WTC11 (cell line): ENCODE data around the gene GGACT. TPM values are rescaled to one million over a fixed set of nuclear protein-coding genes. Genes with fewer than 3 reads are reported as not detected.

ENCODE experiments used
- ATAC-seq: fragments of 200-7000 bp; cut with Tn5 transposase; 2 replicates; pipeline ENCODE4 v1.10.0; 2021; ENCODE audit warnings: mild to moderate bottlenecking, moderate library complexity
- CTCF ChIA-PET: fragments of 300-600 bp; sonication (Branson Sonifier 250); formaldehyde crosslinking; loops from one replicate; lab custom pipeline; 2021; ENCODE audit warnings: antibody characterized with exemption; lab: Charles Lee
- POLR2A ChIA-PET: fragments of 350-600 bp; sonication (Branson Sonifier 250); formaldehyde crosslinking; loops from one replicate; lab custom pipeline; 2021; ENCODE audit warnings: antibody characterized with exemption; lab: Charles Lee
- DNase-seq: peaks from one replicate; pipeline ENCODE4 v3.0.0; 2021; ENCODE audit warnings: low spot score
- H3K27ac Mint-ChIP-seq: 2 replicates; pipeline ENCODE4 v1.8.0; 2021; ENCODE audit warnings: mixed read lengths
- H3K27me3 Mint-ChIP-seq: 2 replicates; pipeline ENCODE4 v1.8.0; 2021; ENCODE audit warnings: low read depth, mild to moderate bottlenecking, moderate library complexity, mixed read lengths
- H3K36me3 Mint-ChIP-seq: 2 replicates; pipeline ENCODE4 v1.8.0; 2021; ENCODE audit warnings: mixed read lengths
- H3K4me1 Mint-ChIP-seq: 2 replicates; pipeline ENCODE4 v1.8.0; 2022; ENCODE audit warnings: mixed read lengths
- H3K4me3 Mint-ChIP-seq: 2 replicates; pipeline ENCODE4 v1.8.0; 2021; ENCODE audit warnings: mild to moderate bottlenecking, moderate library complexity, mixed read lengths
- H3K9me3 Mint-ChIP-seq: 2 replicates; pipeline ENCODE4 v1.8.0; 2021; ENCODE audit warnings: mixed read lengths
- FOXJ3 ChIP-seq: sonication (generic); formaldehyde crosslinking; IDR thresholded peaks from 2 replicates; pipeline ENCODE4 v1.9.0; 2021; ENCODE audit warnings: missing genetic modification reagents, mild to moderate bottlenecking, borderline replicate concordance
- GABPB1 ChIP-seq: sonication (generic); formaldehyde crosslinking; IDR thresholded peaks from 2 replicates; pipeline ENCODE4 v1.8.1; 2023; ENCODE audit warnings: mild to moderate bottlenecking, missing genetic modification reagents
- GTF2I ChIP-seq: fragments of 250-450 bp; sonication (Bioruptor Pico); conservative IDR thresholded peaks from 2 replicates; pipeline ENCODE4 v1.4.0; 2021; ENCODE audit warnings: mild to moderate bottlenecking
- IRF2 ChIP-seq: sonication (generic); formaldehyde crosslinking; IDR thresholded peaks from 2 replicates; pipeline ENCODE4 v1.8.0; 2022; ENCODE audit warnings: low read depth, missing genetic modification reagents, borderline replicate concordance
- JAZF1 ChIP-seq: fragments of 250-450 bp; sonication (Bioruptor Pico); IDR thresholded peaks from 2 replicates; pipeline ENCODE4 v1.9.0; 2021; ENCODE audit warnings: moderate library complexity, mild to moderate bottlenecking, inconsistent platforms
- NR1H2 ChIP-seq: sonication (generic); formaldehyde crosslinking; IDR thresholded peaks from 2 replicates; pipeline ENCODE4 v1.9.0; 2021; ENCODE audit warnings: mild to moderate bottlenecking, moderate library complexity, missing genetic modification reagents
- SOX15 ChIP-seq: fragments of 250-450 bp; sonication (Bioruptor Pico); IDR thresholded peaks from 2 replicates; pipeline ENCODE4 v1.9.0; 2021; ENCODE audit warnings: mild to moderate bottlenecking
- TEAD4 ChIP-seq: sonication (generic); formaldehyde crosslinking; IDR thresholded peaks from 2 replicates; pipeline ENCODE4 v1.8.0; 2022; ENCODE audit warnings: mild to moderate bottlenecking, missing genetic modification reagents
- ZNF138 ChIP-seq: sonication (generic); formaldehyde crosslinking; conservative IDR thresholded peaks from 2 replicates; pipeline ENCODE4 v1.8.1; 2022; ENCODE audit warnings: mild to moderate bottlenecking, moderate library complexity, missing genetic modification reagents
- ZNF396 ChIP-seq: fragments of 250-450 bp; sonication (Bioruptor Pico); IDR thresholded peaks from 2 replicates; pipeline ENCODE4 v1.8.0; 2021; ENCODE audit warnings: mild to moderate bottlenecking, moderate library complexity, borderline replicate concordance
- ZNF423 ChIP-seq: fragments of 250-450 bp; sonication (Bioruptor Pico); IDR thresholded peaks from 2 replicates; pipeline ENCODE4 v2.1.2; 2022; ENCODE audit warnings: mild to moderate bottlenecking, moderate library complexity
- total RNA-seq: library from RNA; stranded (reverse); gene quantifications from 3 replicates; pipeline ENCODE4 v1.2.3, GENCODE V29; 2021
- TF ChIP-seq, protein P1 (sequence below): sonication (generic); formaldehyde crosslinking; IDR thresholded peaks from 2 replicates; pipeline ENCODE4 v1.8.0; 2023; ENCODE audit warnings: missing genetic modification reagents
- TF ChIP-seq, protein P2 (sequence below): fragments of 250-450 bp; sonication (Bioruptor Pico); IDR thresholded peaks from 2 replicates; pipeline ENCODE4 v2.1.2; 2022; ENCODE audit warnings: mild to moderate bottlenecking, moderate library complexity
- TF ChIP-seq, protein P3 (sequence below): fragments of 200-600 bp; IDR thresholded peaks from 2 replicates; pipeline ENCODE4 v1.8.0; 2022; ENCODE audit warnings: antibody characterized with exemption
- TF ChIP-seq, protein P4 (sequence below): sonication (generic); formaldehyde crosslinking; IDR thresholded peaks from 2 replicates; pipeline ENCODE4 v1.8.1; 2022; ENCODE audit warnings: low read depth, missing genetic modification reagents, borderline replicate concordance
- TF ChIP-seq, protein P5 (sequence below): sonication (generic); formaldehyde crosslinking; IDR thresholded peaks from 2 replicates; pipeline ENCODE4 v1.8.0; 2022; ENCODE audit warnings: missing genetic modification reagents
- TF ChIP-seq, protein P6 (sequence below): fragments of 250-450 bp; sonication (Bioruptor Pico); IDR thresholded peaks from 2 replicates; pipeline ENCODE4 v1.9.0; 2021; ENCODE audit warnings: moderate library complexity, mild to moderate bottlenecking, inconsistent platforms, borderline replicate concordance

Gene GGACT
- total RNA-seq, 1 experiment from 2014 or later = 2.4 TPM

DNA sequence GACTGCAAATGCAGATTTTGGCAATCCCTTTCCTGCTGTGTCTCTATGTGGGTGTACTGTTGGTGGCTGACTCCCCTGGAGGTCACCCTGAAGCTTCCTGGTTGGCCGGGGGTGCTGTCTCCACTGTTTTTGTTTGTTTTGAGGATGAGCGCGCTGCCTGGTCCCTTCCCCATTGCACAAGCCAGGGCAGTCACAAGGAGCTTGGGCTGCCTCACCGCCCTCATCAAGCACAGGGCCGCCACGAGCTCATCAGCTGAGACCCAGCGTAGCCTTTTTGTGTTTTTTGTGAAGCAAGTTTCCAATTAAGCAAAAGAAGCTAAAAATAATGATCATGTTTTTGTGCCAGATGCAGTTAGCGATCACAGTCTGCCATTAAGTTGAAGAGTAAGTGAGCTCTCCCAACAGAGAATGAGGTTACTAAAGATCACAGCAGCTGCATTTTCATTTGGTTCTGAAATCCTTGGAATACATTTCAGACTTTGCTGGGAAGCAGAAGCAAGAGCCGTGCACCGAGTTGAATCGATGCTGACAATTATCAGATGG, 57.8 kb downstream of the GGACT start:
- POLR2A ChIA-PET = no interaction called here
- ATAC-seq = peak; percentile 11; the same call in 1 of the 2 replicates
- H3K4me3 Mint-ChIP-seq = no peak overlapping the region
- CTCF ChIA-PET = interaction anchor here (0.5 to 1.9 kb wide), 6 partner anchors 12 to 875 kb away, joined by 3 to 9 read pairs (median 4); no protein-coding TSS in a partner anchor
- DNase-seq = no peak
- no peak overlapping the region for H3K27ac Mint-ChIP-seq
- H3K27me3 Mint-ChIP-seq = no peaks in the 10 kb centered on the region
- TF ChIP-seq, protein P1, sequence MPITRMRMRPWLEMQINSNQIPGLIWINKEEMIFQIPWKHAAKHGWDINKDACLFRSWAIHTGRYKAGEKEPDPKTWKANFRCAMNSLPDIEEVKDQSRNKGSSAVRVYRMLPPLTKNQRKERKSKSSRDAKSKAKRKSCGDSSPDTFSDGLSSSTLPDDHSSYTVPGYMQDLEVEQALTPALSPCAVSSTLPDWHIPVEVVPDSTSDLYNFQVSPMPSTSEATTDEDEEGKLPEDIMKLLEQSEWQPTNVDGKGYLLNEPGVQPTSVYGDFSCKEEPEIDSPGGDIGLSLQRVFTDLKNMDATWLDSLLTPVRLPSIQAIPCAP (CRISPR knock-in tag) = no peak
- no peak for TF ChIP-seq JAZF1 (CRISPR knock-in tag)
- TF ChIP-seq, protein P2, sequence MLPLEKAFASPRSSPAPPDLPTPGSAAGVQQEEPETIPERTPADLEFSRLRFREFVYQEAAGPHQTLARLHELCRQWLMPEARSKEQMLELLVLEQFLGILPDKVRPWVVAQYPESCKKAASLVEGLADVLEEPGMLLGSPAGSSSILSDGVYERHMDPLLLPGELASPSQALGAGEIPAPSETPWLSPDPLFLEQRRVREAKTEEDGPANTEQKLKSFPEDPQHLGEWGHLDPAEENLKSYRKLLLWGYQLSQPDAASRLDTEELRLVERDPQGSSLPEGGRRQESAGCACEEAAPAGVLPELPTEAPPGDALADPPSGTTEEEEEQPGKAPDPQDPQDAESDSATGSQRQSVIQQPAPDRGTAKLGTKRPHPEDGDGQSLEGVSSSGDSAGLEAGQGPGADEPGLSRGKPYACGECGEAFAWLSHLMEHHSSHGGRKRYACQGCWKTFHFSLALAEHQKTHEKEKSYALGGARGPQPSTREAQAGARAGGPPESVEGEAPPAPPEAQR = no peak
- peak; percentile 96 for TF ChIP-seq ZNF423 (CRISPR knock-in tag)
- no peak for TF ChIP-seq ZNF138 (CRISPR knock-in tag)
- TF ChIP-seq, all 79 proteins: peak for 1
- H3K4me1 Mint-ChIP-seq = peaks cover 38% of the 10 kb centered on the region
- no peaks in the 10 kb centered on the region for H3K9me3 Mint-ChIP-seq
- peaks cover 17% of the 10 kb centered on the region for H3K36me3 Mint-ChIP-seq

DNA sequence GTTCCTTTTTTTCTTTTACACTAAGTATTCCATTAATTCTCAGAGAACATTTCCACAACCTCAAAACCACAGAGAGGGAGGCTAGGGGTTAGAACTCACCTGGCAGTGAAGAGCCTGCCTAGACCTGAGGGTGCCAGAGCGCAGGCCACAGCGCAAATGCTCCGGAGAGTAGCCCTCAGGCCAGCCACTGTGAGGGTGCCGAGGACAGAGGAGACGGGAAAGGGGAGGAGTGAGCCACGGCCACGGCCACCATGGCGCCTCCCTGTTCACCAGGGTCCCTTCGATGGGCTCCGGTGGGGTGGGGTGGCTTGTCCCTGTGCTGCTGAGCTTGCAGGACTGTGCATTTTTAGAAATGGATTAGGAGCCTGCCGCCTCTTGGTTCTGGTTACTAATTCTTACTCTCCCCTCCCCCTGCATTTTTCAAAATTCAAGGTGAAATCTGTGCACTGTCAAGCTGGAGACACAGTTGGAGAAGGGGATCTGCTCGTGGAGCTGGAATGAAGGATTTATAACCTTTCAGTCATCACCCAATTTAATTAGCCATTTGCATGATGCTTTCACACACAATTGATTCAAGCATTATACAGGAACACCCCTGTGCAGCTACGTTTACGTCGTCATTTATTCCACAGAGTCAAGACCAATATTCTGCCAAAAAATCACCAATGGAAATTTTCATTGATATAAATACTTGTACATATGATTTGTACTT, 58.8 kb downstream of the GGACT start:
- peaks cover 46% of the 10 kb centered on the region for H3K4me1 Mint-ChIP-seq
- no peaks in the 10 kb centered on the region for H3K9me3 Mint-ChIP-seq
- no peak overlapping the region for H3K4me3 Mint-ChIP-seq
- H3K27me3 Mint-ChIP-seq = no peaks in the 10 kb centered on the region
- H3K36me3 Mint-ChIP-seq = peaks cover 17% of the 10 kb centered on the region
- DNase-seq (no peak), ATAC-seq (no peak)
- H3K27ac Mint-ChIP-seq = peak overlapping the region; percentile 39
- TF ChIP-seq NR1H2 (no peak), GABPB1 (CRISPR knock-in tag) (no peak), ZNF396 (CRISPR knock-in tag) (no peak), SOX15 (CRISPR knock-in tag) (no peak), IRF2 (CRISPR knock-in tag) (no peak), GTF2I (no peak), FOXJ3 (CRISPR knock-in tag) (no peak), TEAD4 (CRISPR knock-in tag) (no peak), JAZF1 (CRISPR knock-in tag) (no peak)
- TF ChIP-seq, protein P3, sequence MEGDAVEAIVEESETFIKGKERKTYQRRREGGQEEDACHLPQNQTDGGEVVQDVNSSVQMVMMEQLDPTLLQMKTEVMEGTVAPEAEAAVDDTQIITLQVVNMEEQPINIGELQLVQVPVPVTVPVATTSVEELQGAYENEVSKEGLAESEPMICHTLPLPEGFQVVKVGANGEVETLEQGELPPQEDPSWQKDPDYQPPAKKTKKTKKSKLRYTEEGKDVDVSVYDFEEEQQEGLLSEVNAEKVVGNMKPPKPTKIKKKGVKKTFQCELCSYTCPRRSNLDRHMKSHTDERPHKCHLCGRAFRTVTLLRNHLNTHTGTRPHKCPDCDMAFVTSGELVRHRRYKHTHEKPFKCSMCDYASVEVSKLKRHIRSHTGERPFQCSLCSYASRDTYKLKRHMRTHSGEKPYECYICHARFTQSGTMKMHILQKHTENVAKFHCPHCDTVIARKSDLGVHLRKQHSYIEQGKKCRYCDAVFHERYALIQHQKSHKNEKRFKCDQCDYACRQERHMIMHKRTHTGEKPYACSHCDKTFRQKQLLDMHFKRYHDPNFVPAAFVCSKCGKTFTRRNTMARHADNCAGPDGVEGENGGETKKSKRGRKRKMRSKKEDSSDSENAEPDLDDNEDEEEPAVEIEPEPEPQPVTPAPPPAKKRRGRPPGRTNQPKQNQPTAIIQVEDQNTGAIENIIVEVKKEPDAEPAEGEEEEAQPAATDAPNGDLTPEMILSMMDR = no peak
- TF ChIP-seq, protein P4, sequence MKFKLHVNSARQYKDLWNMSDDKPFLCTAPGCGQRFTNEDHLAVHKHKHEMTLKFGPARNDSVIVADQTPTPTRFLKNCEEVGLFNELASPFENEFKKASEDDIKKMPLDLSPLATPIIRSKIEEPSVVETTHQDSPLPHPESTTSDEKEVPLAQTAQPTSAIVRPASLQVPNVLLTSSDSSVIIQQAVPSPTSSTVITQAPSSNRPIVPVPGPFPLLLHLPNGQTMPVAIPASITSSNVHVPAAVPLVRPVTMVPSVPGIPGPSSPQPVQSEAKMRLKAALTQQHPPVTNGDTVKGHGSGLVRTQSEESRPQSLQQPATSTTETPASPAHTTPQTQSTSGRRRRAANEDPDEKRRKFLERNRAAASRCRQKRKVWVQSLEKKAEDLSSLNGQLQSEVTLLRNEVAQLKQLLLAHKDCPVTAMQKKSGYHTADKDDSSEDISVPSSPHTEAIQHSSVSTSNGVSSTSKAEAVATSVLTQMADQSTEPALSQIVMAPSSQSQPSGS = no peak
- TF ChIP-seq, protein P5, sequence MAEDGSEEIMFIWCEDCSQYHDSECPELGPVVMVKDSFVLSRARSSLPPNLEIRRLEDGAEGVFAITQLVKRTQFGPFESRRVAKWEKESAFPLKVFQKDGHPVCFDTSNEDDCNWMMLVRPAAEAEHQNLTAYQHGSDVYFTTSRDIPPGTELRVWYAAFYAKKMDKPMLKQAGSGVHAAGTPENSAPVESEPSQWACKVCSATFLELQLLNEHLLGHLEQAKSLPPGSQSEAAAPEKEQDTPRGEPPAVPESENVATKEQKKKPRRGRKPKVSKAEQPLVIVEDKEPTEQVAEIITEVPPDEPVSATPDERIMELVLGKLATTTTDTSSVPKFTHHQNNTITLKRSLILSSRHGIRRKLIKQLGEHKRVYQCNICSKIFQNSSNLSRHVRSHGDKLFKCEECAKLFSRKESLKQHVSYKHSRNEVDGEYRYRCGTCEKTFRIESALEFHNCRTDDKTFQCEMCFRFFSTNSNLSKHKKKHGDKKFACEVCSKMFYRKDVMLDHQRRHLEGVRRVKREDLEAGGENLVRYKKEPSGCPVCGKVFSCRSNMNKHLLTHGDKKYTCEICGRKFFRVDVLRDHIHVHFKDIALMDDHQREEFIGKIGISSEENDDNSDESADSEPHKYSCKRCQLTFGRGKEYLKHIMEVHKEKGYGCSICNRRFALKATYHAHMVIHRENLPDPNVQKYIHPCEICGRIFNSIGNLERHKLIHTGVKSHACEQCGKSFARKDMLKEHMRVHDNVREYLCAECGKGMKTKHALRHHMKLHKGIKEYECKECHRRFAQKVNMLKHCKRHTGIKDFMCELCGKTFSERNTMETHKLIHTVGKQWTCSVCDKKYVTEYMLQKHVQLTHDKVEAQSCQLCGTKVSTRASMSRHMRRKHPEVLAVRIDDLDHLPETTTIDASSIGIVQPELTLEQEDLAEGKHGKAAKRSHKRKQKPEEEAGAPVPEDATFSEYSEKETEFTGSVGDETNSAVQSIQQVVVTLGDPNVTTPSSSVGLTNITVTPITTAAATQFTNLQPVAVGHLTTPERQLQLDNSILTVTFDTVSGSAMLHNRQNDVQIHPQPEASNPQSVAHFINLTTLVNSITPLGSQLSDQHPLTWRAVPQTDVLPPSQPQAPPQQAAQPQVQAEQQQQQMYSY (CRISPR knock-in tag) = no peak
- TF ChIP-seq, protein P6, sequence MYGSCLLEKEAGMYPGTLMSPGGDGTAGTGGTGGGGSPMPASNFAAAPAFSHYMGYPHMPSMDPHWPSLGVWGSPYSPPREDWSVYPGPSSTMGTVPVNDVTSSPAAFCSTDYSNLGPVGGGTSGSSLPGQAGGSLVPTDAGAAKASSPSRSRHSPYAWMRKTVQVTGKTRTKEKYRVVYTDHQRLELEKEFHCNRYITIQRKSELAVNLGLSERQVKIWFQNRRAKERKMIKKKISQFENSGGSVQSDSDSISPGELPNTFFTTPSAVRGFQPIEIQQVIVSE (CRISPR knock-in tag) = no peak
- POLR2A ChIA-PET = no interaction called here
- CTCF ChIA-PET = interaction anchor here (1.5 kb wide), 1 partner anchor 43 kb away, joined by 9 read pairs; no protein-coding TSS in a partner anchor
